Heart right ventricle (tissue), 16 donors: Measurements from ENCODE around the gene ABL1. TPM values are rescaled to one million over a fixed set of nuclear protein-coding genes. Genes with fewer than 3 reads are reported as not detected.

ENCODE experiments used
- ATAC-seq, 8 donors: fragments of 200-7000 bp; cut with Tn5 transposase; one replicate each; pipeline ENCODE4 v1.9.1; 2020; ENCODE audit warnings: mild to moderate bottlenecking in 8 of 8, moderate library complexity in 8 of 8, moderate number of reproducible peaks in 1 of 8
- DNase-seq, 2 donors: peaks; one replicate each; pipeline ENCODE4 v3.0.0-alpha.2; 2020
- H3K27ac ChIP-seq, 10 donors: fragments of 200-600 bp; sonication (generic) in 2 of 10; one replicate each; pipeline versions ENCODE4 v1.5.0 to v1.8.0; 2020 to 2022; ENCODE audit warnings: mild to moderate bottlenecking in 3 of 10
- H3K27me3 ChIP-seq, 7 donors: fragments of 200-600 bp; one replicate each; pipeline ENCODE4 v1.8.0; 2021 to 2022; ENCODE audit warnings: mild to moderate bottlenecking in 2 of 7
- H3K36me3 ChIP-seq, 9 donors: fragments of 200-600 bp; sonication (generic) in 1 of 9; one replicate each; pipeline versions ENCODE4 v1.5.0 to v1.8.0; 2020 to 2022; ENCODE audit warnings: mild to moderate bottlenecking in 2 of 9
- H3K4me1 ChIP-seq, 9 donors: fragments of 200-600 bp; sonication (generic) in 1 of 9; one replicate each; pipeline versions ENCODE4 v1.5.0 to v1.8.0; 2020 to 2022; ENCODE audit warnings: mild to moderate bottlenecking in 4 of 9
- H3K4me3 ChIP-seq, 10 donors: fragments of 200-600 bp; sonication (generic) in 2 of 10; one replicate each; pipeline versions ENCODE4 v1.5.0 to v1.8.0; 2020 to 2022; ENCODE audit warnings: mild to moderate bottlenecking in 7 of 10, moderate library complexity in 2 of 10
- H3K9me3 ChIP-seq, 11 donors: fragments of 200-600 bp in 10 of 11; sonication (generic) in 2 of 11; one replicate each; pipeline versions ENCODE4 v1.5.0 to v1.8.0; 2013 to 2022; ENCODE audit warnings: mild to moderate bottlenecking in 2 of 11, control low read depth in 1 of 11, moderate library complexity in 1 of 11
- CTCF ChIP-seq, 9 donors: fragments of 200-600 bp; sonication (generic) in 2 of 9; IDR thresholded peaks; one replicate each; pipeline versions ENCODE4 v1.5.0 to v1.8.0; 2021 to 2022; ENCODE audit warnings: antibody characterized with exemption in 9 of 9, mild to moderate bottlenecking in 5 of 9, moderate library complexity in 1 of 9
- WGBS, 2 donors: extraction: QIAGEN DNeasy Blood & Tissue Kit; methylation state at CpG; one replicate each; pipeline ENCODE4 v1.1.7; 2013; ENCODE audit warnings: inconsistent platforms in 1 of 2; 5-methylcytosine and 5-hydroxymethylcytosine counted together
- intact Hi-C, 10 donors: fragments of 100-400 bp; cut with DNase I; formaldehyde crosslinking; loops; one replicate each; pipeline versions ENCODE4 v1.11.1 to v1.14.2; 2022
- polyA plus RNA-seq, 2 donors: library from polyadenylated mRNA; stranded (reverse); fragments of 200-250 nt; gene quantifications; one replicate each; pipeline ENCODE4 v1.2.3, GENCODE V29; 2013
- total RNA-seq, 10 donors: library from RNA; stranded (reverse); fragmentation: NEBNext Ultra II Directional in 3 of 10; extraction: Animal tissue kit (Norgen Biotek cat#: 25700) in 3 of 10; gene quantifications; one replicate each; pipeline versions ENCODE4 v1.2.1 to v1.2.4, GENCODE V29; 2021 to 2023
- donor health status: Arrhythmogenic right ventricular cardiomyopathy.
- donor health status: ischemic (EF 13 %, LVEDD 7.1; RV severe dilation, severe dysfunction).
- donor health status: healthy with polysubstance abuse.
- donor health status: DM: no; HTN: yes; CAD: no.
- donor health status: DM: no; HTN: no; CAD: no.
- donor health status: ischemic (EF 25% LVEDD 6.9; RV normal size, moderate dysfunction).
- donor health status: ischemic (EF 25% LVEDD 5.7; RV mildly dilated, moderate dysfunction).
- donor health status: healthy.
- donor health status: DM: yes; HTN: yes; CAD: no.
- donor health status: Ischemic cardiomyopathy.
- donor health status: ischemic (EF 35%, LVEDD 5.7; RV mildly dilated, moderate dysfunction).
- donor health status: nonischemic (EF 11% LVEDD 7.7; RV severe dilation, severe dysfunction).
- donor health status: DM: yes; HTN: yes; CAD: no.
- donor health status: PGD.
- donor health status: ischemic (EF 29% LVEDD 5.4; RV normal size, mild dysfunction).
- donor health status: nonischemic (EF 23%, LVEDD 6.1; RV moderate dilation, normal function).

The ABL1 gene
- total and polyA plus RNA-seq, 12 donors: 16.2 to 48.8 (median 33.3) TPM

GRCh38 chr9:130930132-130930803, 95.2 kb downstream of the ABL1 start:
- peaks cover 2 to 46% (median 30%) of the 10 kb centered on the region in 7 donors for H3K27me3 ChIP-seq
- H3K4me1 ChIP-seq: peaks cover 0 to 39% (median 13%) of the 10 kb centered on the region in 9 donors
- no peaks in the 10 kb centered on the region for H3K36me3 ChIP-seq
- no peak overlapping the region for H3K27ac ChIP-seq
- no peaks in the 10 kb centered on the region for H3K9me3 ChIP-seq
- ATAC-seq (no peak), DNase-seq (no peak)
- TF ChIP-seq CTCF (IDR thresholded peaks at IDR 0.05): no peak
- 83 to 90% methylated on average over 23 of the region's 23 CpGs for WGBS, 2 donors
- intact Hi-C loops: loop anchor here in 3 of 10 donors (5.0 to 10.0 kb wide), 2 partner anchors 58 to 165 kb away; no protein-coding TSS in a partner anchor
- no peak overlapping the region for H3K4me3 ChIP-seq

GRCh38 chr9:130930804-130931349, 95.8 kb downstream of the ABL1 start:
- DNase-seq: no peak
- H3K27me3 ChIP-seq: peaks cover 3 to 52% (median 36%) of the 10 kb centered on the region in 7 donors
- WGBS, 2 donors: 93 to 94% methylated on average over 15 of the region's 15 CpGs

DNA sequence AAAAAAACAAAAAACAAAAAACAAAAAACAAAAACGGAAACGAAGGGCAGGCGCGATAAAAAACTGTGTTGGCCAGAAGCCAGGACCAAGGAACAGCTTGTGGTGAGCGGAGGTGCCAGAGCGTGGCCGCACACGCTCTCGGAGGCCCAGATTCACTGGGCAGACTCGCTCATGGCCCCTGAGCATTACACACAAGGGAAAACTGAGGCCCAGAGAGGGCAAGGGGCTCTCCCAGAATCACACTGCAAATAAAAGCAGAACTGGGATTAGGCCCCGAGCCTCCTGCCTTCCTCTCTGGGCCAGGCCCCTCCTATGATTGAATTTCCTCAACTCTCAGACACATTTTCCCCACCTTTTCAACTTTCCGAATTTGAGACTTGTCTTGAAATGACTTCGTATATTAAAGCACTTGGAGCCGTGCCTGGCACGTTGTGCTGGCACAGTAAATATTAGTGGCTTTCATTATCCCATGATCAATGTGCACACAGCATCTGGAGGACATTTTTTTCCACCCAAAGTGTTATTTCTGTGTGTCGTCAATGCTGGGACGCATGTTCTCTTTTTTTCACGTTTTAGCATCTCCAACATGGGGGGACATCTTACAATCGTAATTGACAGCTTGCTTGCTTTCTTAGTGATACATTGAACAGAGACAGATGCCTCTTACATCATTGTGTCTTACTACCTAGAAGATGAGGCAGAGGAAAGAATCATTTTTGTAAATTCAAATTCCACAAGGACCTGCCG, 96.6 kb downstream of the ABL1 start:
- ATAC-seq: no peak
- H3K36me3 ChIP-seq: no peaks in the 10 kb centered on the region
- WGBS, 2 donors: 66 to 70% methylated on average over 20 of the region's 20 CpGs
- no peaks in the 10 kb centered on the region for H3K9me3 ChIP-seq
- intact Hi-C loops: loop anchor here in 8 of 10 donors (1.0 to 10.0 kb wide), 5 partner anchors 59 to 167 kb away; no protein-coding TSS in a partner anchor
- H3K27ac ChIP-seq: peak overlapping the region in 5 of 10 donors; percentile 40 to 83 (median 53)
- no peak for TF ChIP-seq CTCF (IDR thresholded peaks at IDR 0.05)
- DNase-seq: no peak
- peaks cover 0 to 47% (median 14%) of the 10 kb centered on the region in 9 donors for H3K4me1 ChIP-seq
- H3K4me3 ChIP-seq: no peak overlapping the region
- H3K27me3 ChIP-seq: peaks cover 6 to 60% (median 43%) of the 10 kb centered on the region in 7 donors

More at GRCh38 chr9:130930804-130931349, 95.8 kb downstream of the ABL1 start:
- Histone ChIP-seq H3K4me3 (no peak overlapping the region), H3K9me3 (no peaks in the 10 kb centered on the region), H3K4me1 (peaks cover 0 to 42% (median 14%) of the 10 kb centered on the region in 9 donors), H3K27ac (no peak overlapping the region), H3K36me3 (no peaks in the 10 kb centered on the region)
- ATAC-seq: no peak
- no peak for TF ChIP-seq CTCF (IDR thresholded peaks at IDR 0.05)
- intact Hi-C loops: loop anchor here in 3 of 10 donors (5.0 to 10.0 kb wide), 2 partner anchors 59 to 166 kb away; no protein-coding TSS in a partner anchor
